Renal pelvis (tissue), 4 donors: ENCODE data around the gene HLA-DQA2. TPM values are rescaled to one million over a fixed set of nuclear protein-coding genes. Genes with fewer than 3 reads are reported as not detected.
"Not testable (repeated sequence)": the region's sequence is repeated elsewhere in the genome, so short reads cannot be mapped to it uniquely, and the experiment has no call there.

Source experiments
- DNase-seq: peaks from one replicate; pipeline ENCODE4 v3.0.0-alpha.2; 2013
- polyA plus RNA-seq, 3 donors: library from polyadenylated mRNA; unstranded; fragments of 120-200 nt; gene quantifications; one replicate each; pipeline ENCODE4 v1.2.1, GENCODE V29; 2013; ENCODE audit not compliant: insufficient read length in 3 of 3

The HLA-DQA2 gene
- polyA plus RNA-seq, 3 donors: 0.14 to 1.2 (median 0.36) TPM

- DNase-seq: no peak
These were observed 33.9 kb downstream of the HLA-DQA2 start for GRCh38 chr6:32775071-32775470.

GRCh38 chr6:32779036-32779435 is 37.8 kb downstream of the HLA-DQA2 start:
- no peak for DNase-seq

GRCh38 chr6:32782923-32783322 is 41.7 kb downstream of the HLA-DQA2 start:
- DNase-seq: not testable (repeated sequence)

- DNase-seq: peak; percentile 53
These were observed 44.8 kb downstream of the HLA-DQA2 start for GRCh38 chr6:32785781-32786533.

GRCh38 chr6:32790306-32790705 is 49.1 kb downstream of the HLA-DQA2 start:
- DNase-seq: no peak

GRCh38 chr6:32792901-32793435 is 51.8 kb downstream of the HLA-DQA2 start:
- no peak for DNase-seq

GRCh38 chr6:32794510-32794909 is 53.3 kb downstream of the HLA-DQA2 start:
- no peak for DNase-seq

Other genes starting within 250 kb of the HLA-DQA2 start
- 10 to 100 TPM in 2 of 3 donors, 1 to 10 TPM in 1; 2.3 to 30.7 (median 26.6) TPM for gene HLA-DRB5, start 211.1 kb upstream of the HLA-DQA2 start, polyA plus RNA-seq
- 10 to 100 TPM; 23.9 to 53.1 (median 48.7) TPM for gene HLA-DRB1, start 151.5 kb upstream of the HLA-DQA2 start, polyA plus RNA-seq
- gene HLA-DQA1, start 104.0 kb upstream of the HLA-DQA2 start, polyA plus RNA-seq: 1 to 10 TPM; 1.7 to 4.5 (median 2.5) TPM
- gene HLA-DQB1, start 74.7 kb upstream of the HLA-DQA2 start, polyA plus RNA-seq: 10 to 100 TPM in 2 of 3 donors, 1 to 10 TPM in 1; 8.1 to 13.7 (median 10.6) TPM
- 1 to 10 TPM in 2 of 3 donors, under 1 TPM in 1; 0.52 to 2.0 (median 1.5) TPM for gene HLA-DQB2, start 22.1 kb downstream of the HLA-DQA2 start, polyA plus RNA-seq
- gene HLA-DOB, start 75.6 kb downstream of the HLA-DQA2 start, polyA plus RNA-seq: under 1 TPM; 0.17 to 0.31 (median 0.18) TPM
- gene TAP2, start 97.3 kb downstream of the HLA-DQA2 start, polyA plus RNA-seq: 10 to 100 TPM in 2 of 3 donors, 1 to 10 TPM in 1; 9.9 to 13.1 (median 10.5) TPM
- 10 to 100 TPM; 21.2 to 22.0 (median 21.4) TPM for gene PSMB8, start 102.7 kb downstream of the HLA-DQA2 start, polyA plus RNA-seq
- 10 to 100 TPM in 1 of 3 donors, 1 to 10 TPM in 2; 8.6 to 11.0 (median 9.3) TPM for gene TAP1, start 112.3 kb downstream of the HLA-DQA2 start, polyA plus RNA-seq
- gene PSMB9, start 112.8 kb downstream of the HLA-DQA2 start, polyA plus RNA-seq: 1 to 10 TPM; 5.2 to 5.8 (median 5.5) TPM
- gene HLA-DMB, start 199.6 kb downstream of the HLA-DQA2 start, polyA plus RNA-seq: 10 to 100 TPM; 53.3 to 74.8 (median 60.1) TPM
- 10 to 100 TPM; 12.9 to 38.8 (median 30.9) TPM for gene HLA-DMA, start 211.7 kb downstream of the HLA-DQA2 start, polyA plus RNA-seq
- 100 to 1,000 TPM; 297 to 357 (median 329) TPM for gene BRD2, start 227.2 kb downstream of the HLA-DQA2 start, polyA plus RNA-seq